Measurements from ENCODE around the gene SLC26A3. TPM values are rescaled to one million over a fixed set of nuclear protein-coding genes. Genes with fewer than 3 reads are reported as not detected.

SLC26A3 gene
- total RNA-seq, 4 donors from 2014 or later: 12.7 TPM; not detected in 3

- intact Hi-C loops (cut with DNase I; ENCODE audit: low total_unique reads) (no loop called here), in situ Hi-C loops (cut with MboI; ENCODE audit: low sequenced_read_pairs in 4 of 4) (no loop called here)
- Histone ChIP-seq H3K4me3 (no peak overlapping the region), H3K36me3 (no peaks in the 10 kb centered on the region), H3K9me3 (no peaks in the 10 kb centered on the region), H3K27me3 (no peaks in the 10 kb centered on the region), H3K4me1 (no peaks in the 10 kb centered on the region), H3K27ac (no peak overlapping the region)
- TF ChIP-seq POLR2A (IDR thresholded peaks at IDR 0.05): no peak
- TF ChIP-seq CTCF (IDR thresholded peaks at IDR 0.05 in 4 of 5, conservative IDR thresholded peaks at IDR 0.05 in 1 of 5): no peak
- DNase-seq (no peak), ATAC-seq (no peak)
Observed at GRCh38 chr7:107826451-107826850, 23.4 kb upstream of the SLC26A3 start.

DNA sequence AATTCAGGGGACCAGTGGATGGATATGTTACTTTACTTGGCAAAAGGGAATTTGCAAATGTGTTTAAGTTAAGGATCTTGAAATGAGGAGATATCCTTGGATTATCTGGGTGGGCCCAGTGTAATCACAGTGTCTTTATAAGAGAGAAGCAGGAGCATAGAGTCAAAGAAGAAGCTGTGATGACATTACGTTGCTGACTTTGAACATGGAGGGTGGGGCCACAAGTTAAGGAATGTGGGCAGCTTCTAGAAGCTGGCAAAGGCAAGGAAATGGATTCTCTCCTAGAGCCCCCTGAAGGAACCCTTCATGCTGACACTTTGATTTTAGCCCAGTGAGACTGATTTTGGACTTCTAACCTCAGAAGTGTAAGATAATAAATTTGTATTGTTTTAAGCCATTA lies 21.8 kb upstream of the SLC26A3 start:
- Histone ChIP-seq H3K4me1 (no peaks in the 10 kb centered on the region), H3K9me3 (no peaks in the 10 kb centered on the region), H3K27me3 (no peaks in the 10 kb centered on the region), H3K4me3 (no peak overlapping the region), H3K27ac (no peak overlapping the region), H3K36me3 (no peaks in the 10 kb centered on the region)
- TF ChIP-seq CTCF (IDR thresholded peaks at IDR 0.05 in 4 of 5, conservative IDR thresholded peaks at IDR 0.05 in 1 of 5): no peak
- TF ChIP-seq POLR2A (IDR thresholded peaks at IDR 0.05): no peak
- intact Hi-C loops (cut with DNase I; ENCODE audit: low total_unique reads): no loop called here
- DNase-seq (no peak), ATAC-seq (no peak)
- in situ Hi-C loops (cut with MboI; ENCODE audit: low sequenced_read_pairs in 4 of 4): no loop called here

GRCh38 chr7:107818622-107819021 lies 15.6 kb upstream of the SLC26A3 start:
- Histone ChIP-seq H3K4me3 (no peak overlapping the region), H3K9me3 (no peaks in the 10 kb centered on the region), H3K36me3 (no peaks in the 10 kb centered on the region), H3K27ac (no peak overlapping the region), H3K4me1 (no peaks in the 10 kb centered on the region), H3K27me3 (no peaks in the 10 kb centered on the region)
- TF ChIP-seq POLR2A (IDR thresholded peaks at IDR 0.05): no peak
- TF ChIP-seq CTCF (IDR thresholded peaks at IDR 0.05 in 4 of 5, conservative IDR thresholded peaks at IDR 0.05 in 1 of 5): no peak
- ATAC-seq: no peak
- in situ Hi-C loops (cut with MboI; ENCODE audit: low sequenced_read_pairs in 4 of 4) (no loop called here), intact Hi-C loops (cut with DNase I; ENCODE audit: low total_unique reads) (no loop called here)
- no peak for DNase-seq

DNA sequence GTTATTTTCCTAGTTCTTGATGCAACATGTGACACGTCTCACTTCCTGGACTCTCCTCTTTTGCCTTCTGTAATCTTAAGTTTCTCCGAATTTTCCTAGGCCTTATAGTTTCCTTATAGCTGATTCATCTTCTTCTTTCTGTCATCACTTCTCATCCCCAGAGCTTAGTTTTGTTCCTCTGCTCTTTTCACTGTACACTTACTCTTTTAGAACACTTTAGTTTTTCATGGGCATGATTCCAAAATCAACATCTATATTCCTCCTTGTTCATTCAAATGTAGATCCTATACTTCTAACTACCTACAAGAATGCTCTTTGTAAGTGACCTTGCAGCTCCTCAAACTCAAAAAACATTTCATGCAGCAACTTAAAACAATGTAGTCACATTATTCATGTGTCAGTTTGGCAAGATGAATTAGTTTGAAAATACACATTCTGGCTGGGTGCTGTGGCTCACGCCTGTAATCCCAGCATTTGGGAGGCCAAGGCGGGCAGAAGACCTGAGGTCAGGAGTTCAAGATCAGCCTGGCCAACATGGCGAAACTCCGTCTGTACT lies 13.1 kb upstream of the SLC26A3 start:
- no peak for DNase-seq
- in situ Hi-C loops (cut with MboI; ENCODE audit: low sequenced_read_pairs in 4 of 4): no loop called here
- H3K27me3 ChIP-seq: no peaks in the 10 kb centered on the region
- H3K27ac ChIP-seq: no peak overlapping the region
- no peaks in the 10 kb centered on the region for H3K36me3 ChIP-seq
- no peaks in the 10 kb centered on the region for H3K9me3 ChIP-seq
- intact Hi-C loops (cut with DNase I; ENCODE audit: low total_unique reads): no loop called here
- no peaks in the 10 kb centered on the region for H3K4me1 ChIP-seq
- TF ChIP-seq CTCF (IDR thresholded peaks at IDR 0.05 in 4 of 5, conservative IDR thresholded peaks at IDR 0.05 in 1 of 5): no peak
- no peak for TF ChIP-seq POLR2A (IDR thresholded peaks at IDR 0.05)
- no peak overlapping the region for H3K4me3 ChIP-seq
- ATAC-seq: no peak

- no peak for ATAC-seq
- in situ Hi-C loops (cut with MboI; ENCODE audit: low sequenced_read_pairs in 4 of 4) (no loop called here), intact Hi-C loops (cut with DNase I; ENCODE audit: low total_unique reads) (no loop called here)
- Histone ChIP-seq H3K9me3 (no peaks in the 10 kb centered on the region), H3K4me3 (no peak overlapping the region), H3K4me1 (no peaks in the 10 kb centered on the region), H3K27ac (no peak overlapping the region), H3K36me3 (no peaks in the 10 kb centered on the region), H3K27me3 (no peaks in the 10 kb centered on the region)
- no peak for DNase-seq
- TF ChIP-seq CTCF (IDR thresholded peaks at IDR 0.05 in 4 of 5, conservative IDR thresholded peaks at IDR 0.05 in 1 of 5) (no peak), POLR2A (IDR thresholded peaks at IDR 0.05) (no peak)
Observed at GRCh38 chr7:107815254-107815882, 12.3 kb upstream of the SLC26A3 start.
